Panc1 (cell line): ENCODE data around the gene CFAP74. TPM values are rescaled to one million over a fixed set of nuclear protein-coding genes. Genes with fewer than 3 reads are reported as not detected.

Source experiments
- ATAC-seq: fragments of 200-7000 bp; cut with Tn5 transposase; 2 replicates; pipeline ENCODE4 v1.9.1; 2020; ENCODE audit warnings: mild to moderate bottlenecking, moderate library complexity
- BruUV-seq: library from RNA; stranded (reverse); fragments of 400-500 nt; replicated peaks from 2 replicates; lab custom pipeline; 2021; lab: Mats Ljungman, UMichigan
- CTCF ChIA-PET: fragments of 300-600 bp; sonication (Branson Sonifier 250); formaldehyde crosslinking; loops from one replicate; lab custom pipeline; 2022; ENCODE audit warnings: antibody characterized with exemption; lab: Charles Lee
- POLR2A ChIA-PET: fragments of 300-600 bp; sonication (Branson Sonifier 250); formaldehyde crosslinking; loops from one replicate; lab custom pipeline; 2022; ENCODE audit warnings: antibody characterized with exemption; lab: Charles Lee
- DNase-seq: peaks from one replicate; pipeline ENCODE4 v3.0.0-alpha.2; 2010; ENCODE audit warnings: low read depth, low spot score
- H3K27ac ChIP-seq: 2 replicates; pipeline ENCODE4 v1.5.1; 2011; ENCODE audit warnings: mild to moderate bottlenecking, low read length, inconsistent platforms
- H3K27me3 ChIP-seq: fragments of 200-500 bp; sonication (Bioruptor generic); 2 replicates; pipeline ENCODE4 v1.6.0; 2014; ENCODE audit warnings: low read length, inconsistent platforms; ENCODE audit not compliant: control insufficient read depth, insufficient read depth
- H3K36me3 ChIP-seq: fragments of 200-500 bp; sonication (Bioruptor generic); 2 replicates; pipeline ENCODE4 v1.5.1; 2014; ENCODE audit warnings: inconsistent platforms, mild to moderate bottlenecking, low read length, moderate library complexity; ENCODE audit not compliant: control insufficient read depth, insufficient read depth
- H3K4me1 ChIP-seq: 2 replicates; pipeline ENCODE4 v1.5.1; 2011; ENCODE audit warnings: inconsistent platforms, mild to moderate bottlenecking, low read length, moderate library complexity; ENCODE audit not compliant: control insufficient read depth, insufficient read depth
- H3K4me3 ChIP-seq, 2 experiments: 2 replicates each; pipeline ENCODE4 v1.5.1; 2011 to 2012; ENCODE audit warnings: low read depth in 2 of 2, low read length in 2 of 2, mild to moderate bottlenecking in 2 of 2, inconsistent platforms in 1 of 2, moderate library complexity in 1 of 2
- H3K9me3 ChIP-seq: fragments of 200-500 bp; sonication (Bioruptor generic); 2 replicates; pipeline ENCODE4 v1.5.1; 2014; ENCODE audit warnings: low read depth, mild to moderate bottlenecking, inconsistent platforms, low read length, moderate library complexity; ENCODE audit not compliant: control insufficient read depth, insufficient read depth
- POLR2AphosphoS5 ChIP-seq: IDR thresholded peaks from 2 replicates; pipeline ENCODE4 v1.6.1; 2012; ENCODE audit warnings: mild to moderate bottlenecking, low read depth, low read length, moderate library complexity
- SIN3A ChIP-seq: IDR thresholded peaks from 2 replicates; pipeline ENCODE4 v1.6.1; 2012; ENCODE audit warnings: low read depth, mild to moderate bottlenecking, low read length, moderate library complexity, borderline replicate concordance; ENCODE audit not compliant: insufficient read depth
- TCF7L2 ChIP-seq: IDR thresholded peaks from 2 replicates; pipeline ENCODE4 v1.6.1; 2011; ENCODE audit warnings: mild to moderate bottlenecking, low read depth, low read length, inconsistent platforms
- in situ Hi-C: cut with HindIII; loops from 2 replicates; pipeline ENCODE4 v1.10.0; 2016; ENCODE audit warnings: low sequenced_read_pairs, low pct_unique_long_range_greater_than_20kb
- intact Hi-C: fragments of 100-400 bp; cut with micrococcal nuclease; formaldehyde crosslinking; loops from one replicate; pipeline ENCODE4 v1.10.0; 2022; ENCODE audit not compliant: unreplicated experiment
- total RNA-seq: library from RNA; stranded (reverse); gene quantifications from one replicate; pipeline ENCODE4 v1.2.1, GENCODE V29; 2021; ENCODE audit not compliant: unreplicated experiment
- TF ChIP-seq, protein P1 (sequence below), 2 experiments: IDR thresholded peaks; 2 replicates each; pipeline ENCODE4 v1.6.1; 2011 to 2012; ENCODE audit warnings: low read depth in 2 of 2, control low read depth in 1 of 2, low read length in 1 of 2, mild to moderate bottlenecking in 1 of 2, moderate library complexity in 1 of 2; ENCODE audit not compliant: insufficient read depth in 1 of 2
- TF ChIP-seq, protein P2 (sequence below): fragments of 450-650 bp; IDR thresholded peaks from 2 replicates; pipeline ENCODE4 v1.5.1; 2017; ENCODE audit warnings: mild to moderate bottlenecking

CFAP74 gene
- total RNA-seq, 1 experiment from 2014 or later, result not detected

DNA sequence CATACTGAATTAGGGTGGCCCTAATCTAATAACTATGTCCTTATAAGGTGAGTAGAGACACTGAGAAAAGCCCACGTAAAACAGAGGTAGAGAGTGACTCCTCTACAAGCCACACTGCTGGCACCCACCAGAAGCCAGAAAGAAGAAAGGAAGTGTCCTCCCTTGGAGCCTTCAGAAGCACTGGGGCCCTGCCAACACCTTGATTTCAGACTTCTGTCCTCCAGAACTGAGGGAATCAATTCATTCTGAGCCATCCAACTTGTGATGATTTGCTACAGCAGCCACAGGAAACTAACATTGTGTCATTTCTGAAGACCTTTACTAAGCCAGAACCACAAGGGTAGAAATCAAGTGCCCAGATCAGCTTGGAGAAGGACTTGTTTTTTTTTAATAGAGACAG lies 127.7 kb downstream of the CFAP74 start:
- Histone ChIP-seq H3K9me3 (no peaks in the 10 kb centered on the region), H3K4me3 (no peak overlapping the region), H3K4me1 (peaks cover 12% of the 10 kb centered on the region), H3K27ac (no peak overlapping the region), H3K36me3 (no peaks in the 10 kb centered on the region), H3K27me3 (no peaks in the 10 kb centered on the region)
- no peak for ATAC-seq
- in situ Hi-C loops, result no loop called here
- no peak for TF ChIP-seq POLR2AphosphoS5
- CTCF ChIA-PET, result no interaction called here
- BruUV-seq, result TSS peak; percentile 28
- POLR2A ChIA-PET, result no interaction called here
- intact Hi-C loops, result no loop called here
- no peak for DNase-seq

DNA sequence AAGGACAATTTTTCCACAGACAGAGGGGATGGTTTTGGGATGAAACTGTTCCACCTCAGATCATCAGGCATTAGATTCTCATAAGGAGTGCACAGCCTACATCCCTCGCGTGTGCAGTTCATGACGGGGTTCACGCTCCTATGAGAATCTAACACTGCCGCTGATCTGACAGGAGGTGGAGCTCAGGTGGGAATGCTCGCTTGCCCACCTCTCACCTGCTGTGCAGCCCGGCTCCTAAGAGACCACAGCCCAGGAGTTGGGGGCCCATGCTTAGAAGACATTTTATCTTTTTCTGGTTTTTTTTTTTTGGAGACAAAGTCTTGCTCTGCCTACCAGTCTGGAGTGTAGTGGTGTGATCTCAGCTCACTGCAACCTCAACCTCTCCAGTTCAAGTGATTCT lies 128.7 kb downstream of the CFAP74 start:
- peaks cover 9% of the 10 kb centered on the region for H3K4me1 ChIP-seq
- no peaks in the 10 kb centered on the region for H3K9me3 ChIP-seq
- no peaks in the 10 kb centered on the region for H3K27me3 ChIP-seq
- intact Hi-C loops, result no loop called here
- in situ Hi-C loops, result no loop called here
- DNase-seq (no peak), ATAC-seq (no peak)
- POLR2A ChIA-PET, result no interaction called here
- no TSS peak for BruUV-seq
- no peaks in the 10 kb centered on the region for H3K36me3 ChIP-seq
- TF ChIP-seq, protein P1, sequence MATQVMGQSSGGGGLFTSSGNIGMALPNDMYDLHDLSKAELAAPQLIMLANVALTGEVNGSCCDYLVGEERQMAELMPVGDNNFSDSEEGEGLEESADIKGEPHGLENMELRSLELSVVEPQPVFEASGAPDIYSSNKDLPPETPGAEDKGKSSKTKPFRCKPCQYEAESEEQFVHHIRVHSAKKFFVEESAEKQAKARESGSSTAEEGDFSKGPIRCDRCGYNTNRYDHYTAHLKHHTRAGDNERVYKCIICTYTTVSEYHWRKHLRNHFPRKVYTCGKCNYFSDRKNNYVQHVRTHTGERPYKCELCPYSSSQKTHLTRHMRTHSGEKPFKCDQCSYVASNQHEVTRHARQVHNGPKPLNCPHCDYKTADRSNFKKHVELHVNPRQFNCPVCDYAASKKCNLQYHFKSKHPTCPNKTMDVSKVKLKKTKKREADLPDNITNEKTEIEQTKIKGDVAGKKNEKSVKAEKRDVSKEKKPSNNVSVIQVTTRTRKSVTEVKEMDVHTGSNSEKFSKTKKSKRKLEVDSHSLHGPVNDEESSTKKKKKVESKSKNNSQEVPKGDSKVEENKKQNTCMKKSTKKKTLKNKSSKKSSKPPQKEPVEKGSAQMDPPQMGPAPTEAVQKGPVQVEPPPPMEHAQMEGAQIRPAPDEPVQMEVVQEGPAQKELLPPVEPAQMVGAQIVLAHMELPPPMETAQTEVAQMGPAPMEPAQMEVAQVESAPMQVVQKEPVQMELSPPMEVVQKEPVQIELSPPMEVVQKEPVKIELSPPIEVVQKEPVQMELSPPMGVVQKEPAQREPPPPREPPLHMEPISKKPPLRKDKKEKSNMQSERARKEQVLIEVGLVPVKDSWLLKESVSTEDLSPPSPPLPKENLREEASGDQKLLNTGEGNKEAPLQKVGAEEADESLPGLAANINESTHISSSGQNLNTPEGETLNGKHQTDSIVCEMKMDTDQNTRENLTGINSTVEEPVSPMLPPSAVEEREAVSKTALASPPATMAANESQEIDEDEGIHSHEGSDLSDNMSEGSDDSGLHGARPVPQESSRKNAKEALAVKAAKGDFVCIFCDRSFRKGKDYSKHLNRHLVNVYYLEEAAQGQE (IDR thresholded peaks at IDR 0.05; ENCODE audit: insufficient read depth in 1 of 2, low read depth in 2 of 2, low read length in 1 of 2), result no peak
- TF ChIP-seq, protein P2, sequence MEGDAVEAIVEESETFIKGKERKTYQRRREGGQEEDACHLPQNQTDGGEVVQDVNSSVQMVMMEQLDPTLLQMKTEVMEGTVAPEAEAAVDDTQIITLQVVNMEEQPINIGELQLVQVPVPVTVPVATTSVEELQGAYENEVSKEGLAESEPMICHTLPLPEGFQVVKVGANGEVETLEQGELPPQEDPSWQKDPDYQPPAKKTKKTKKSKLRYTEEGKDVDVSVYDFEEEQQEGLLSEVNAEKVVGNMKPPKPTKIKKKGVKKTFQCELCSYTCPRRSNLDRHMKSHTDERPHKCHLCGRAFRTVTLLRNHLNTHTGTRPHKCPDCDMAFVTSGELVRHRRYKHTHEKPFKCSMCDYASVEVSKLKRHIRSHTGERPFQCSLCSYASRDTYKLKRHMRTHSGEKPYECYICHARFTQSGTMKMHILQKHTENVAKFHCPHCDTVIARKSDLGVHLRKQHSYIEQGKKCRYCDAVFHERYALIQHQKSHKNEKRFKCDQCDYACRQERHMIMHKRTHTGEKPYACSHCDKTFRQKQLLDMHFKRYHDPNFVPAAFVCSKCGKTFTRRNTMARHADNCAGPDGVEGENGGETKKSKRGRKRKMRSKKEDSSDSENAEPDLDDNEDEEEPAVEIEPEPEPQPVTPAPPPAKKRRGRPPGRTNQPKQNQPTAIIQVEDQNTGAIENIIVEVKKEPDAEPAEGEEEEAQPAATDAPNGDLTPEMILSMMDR, result no peak
- TF ChIP-seq POLR2AphosphoS5 (no peak), SIN3A (no peak), TCF7L2 (no peak)
- no peak overlapping the region for H3K27ac ChIP-seq
- no peak overlapping the region for H3K4me3 ChIP-seq
- CTCF ChIA-PET, result no interaction called here

DNA sequence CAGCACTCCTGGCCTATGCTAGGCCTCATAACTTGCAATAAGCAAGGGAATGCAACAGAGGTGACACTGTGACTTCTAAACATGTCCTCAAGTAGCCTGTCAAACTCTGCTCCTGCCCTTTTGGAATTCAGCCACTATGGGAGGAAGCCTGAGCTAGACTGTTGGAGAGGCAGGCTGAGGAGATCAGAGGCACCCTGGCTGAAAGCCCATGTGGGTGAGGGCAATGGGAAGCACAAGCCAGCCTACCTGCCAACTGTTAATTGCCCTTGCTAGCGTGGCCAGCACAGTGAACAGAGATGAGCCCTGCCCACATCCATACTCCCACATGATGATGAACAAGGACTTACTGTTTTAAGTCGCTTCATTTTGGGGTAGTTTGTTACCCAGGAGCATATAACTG lies 130.4 kb downstream of the CFAP74 start:
- ChIA-PET POLR2A (no interaction called here), CTCF (no interaction called here)
- no peak overlapping the region for H3K27ac ChIP-seq
- H3K27me3 ChIP-seq, result no peaks in the 10 kb centered on the region
- H3K4me3 ChIP-seq, result no peak overlapping the region
- H3K9me3 ChIP-seq, result no peaks in the 10 kb centered on the region
- no peaks in the 10 kb centered on the region for H3K36me3 ChIP-seq
- in situ Hi-C loops, result no loop called here
- H3K4me1 ChIP-seq, result peaks cover 9% of the 10 kb centered on the region
- DNase-seq (no peak), ATAC-seq (no peak)
- TF ChIP-seq, protein P1 (IDR thresholded peaks at IDR 0.05; ENCODE audit: insufficient read depth in 1 of 2, low read depth in 2 of 2, low read length in 1 of 2), result no peak
- no peak for TF ChIP-seq SIN3A
- TF ChIP-seq, protein P2, result no peak
- no peak for TF ChIP-seq TCF7L2
- BruUV-seq, result no TSS peak
- intact Hi-C loops, result no loop called here
